K562 treated with DMSO at 1 percent for 12 hours (cell line): ENCODE measurements around the gene FAM25G. TPM values are rescaled to one million over a fixed set of nuclear protein-coding genes. Genes with fewer than 3 reads are reported as not detected.

Experiments
- total RNA-seq: library from RNA; unstranded; fragments of 300-600 nt; gene quantifications from 2 replicates; pipeline ENCODE4 v1.2.3, GENCODE V29; 2022; ENCODE audit not compliant: insufficient read depth

Gene FAM25G
- total RNA-seq, result not detected in 2 replicates

DNA sequence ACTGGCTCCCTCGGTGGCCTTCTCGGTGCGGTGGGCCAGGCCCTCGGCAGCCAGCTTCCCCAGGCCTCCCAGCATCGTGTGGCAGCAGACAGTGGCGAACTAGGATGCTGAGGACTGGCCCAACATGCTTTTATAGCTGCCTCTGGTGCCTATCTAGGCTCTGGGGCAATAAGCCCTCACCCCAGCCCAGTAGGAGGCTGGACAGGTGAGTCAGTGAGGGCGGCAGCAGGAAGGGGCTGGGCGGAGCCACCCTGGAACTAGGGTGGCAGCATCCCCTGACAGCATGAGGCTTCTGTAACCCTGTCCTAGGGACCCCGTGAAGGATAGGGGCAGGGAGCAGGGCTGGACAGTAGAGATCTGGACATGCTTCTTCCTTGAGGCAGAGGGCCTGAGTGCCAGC lies at the start of gene FAM25G:
Gene FAM25G, minus strand, starts transcription at position 101 of the 400 bp plus-strand sequence. Its CDS starts 26 bp downstream, at position 75.

GRCh38 chr10:47523475-47523874 lies 32.0 kb upstream of the FAM25G start, which contains the start of gene AGAP9:
AGAP9 (minus strand) TSS chr10:47523638; CDS start chr10:47523526, 112 bp downstream.

DNA sequence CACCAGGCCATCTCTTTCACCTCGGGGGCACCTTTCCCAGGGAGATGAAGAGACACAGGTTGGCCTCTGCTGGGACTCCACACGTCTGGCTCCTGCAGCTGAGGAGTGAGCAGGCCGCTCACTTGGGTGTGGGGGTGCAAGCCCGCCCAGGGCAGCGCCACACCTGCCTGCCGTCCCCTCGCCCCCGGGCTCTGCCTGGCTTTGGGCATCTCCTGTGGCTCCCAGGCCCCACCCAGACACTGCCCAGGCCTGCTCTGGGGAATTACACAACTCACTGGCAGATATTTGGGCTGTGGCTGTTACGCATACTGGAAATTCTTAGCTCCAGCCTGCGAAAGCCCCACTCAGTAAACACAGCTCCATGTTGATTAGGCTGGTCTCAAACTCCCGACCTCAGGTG lies 7.6 kb downstream of the FAM25G start, which contains the start of gene ANXA8:
Gene ANXA8, minus strand, starts transcription at position 193 of the 400 bp plus-strand sequence. Its CDS starts 182 bp downstream, at position 11.

Other genes starting within 250 kb of the FAM25G start
- gene GDF10, start 191.5 kb downstream of the FAM25G start, total RNA-seq, result not detected in 2 replicates
- 1.6 and 3.4 TPM in 2 replicates for gene GDF2, start 169.2 kb downstream of the FAM25G start, total RNA-seq
- not detected in 2 replicates for gene RBP3, start 143.3 kb downstream of the FAM25G start, total RNA-seq
- gene ZNF488, start 107.4 kb downstream of the FAM25G start, total RNA-seq, result not detected in 2 replicates
- gene ANXA8, start 7.6 kb downstream of the FAM25G start, total RNA-seq, result not detected in 2 replicates
- gene AGAP9, start 31.9 kb upstream of the FAM25G start, total RNA-seq, result 1.1 and 9.8 TPM in 2 replicates